Stimulated activated CD4-positive, alpha-beta T cell treated with anti-CD3 and anti-CD28 coated beads, Interleukin-12 subunit alpha, Interleukin-12 subunit beta, amount 100 ng/mL, for 48 hours (primary cell): ENCODE data around the gene QKI.
"Not testable (repeated sequence)": the region's sequence is repeated elsewhere in the genome, so short reads cannot be mapped to it uniquely, and the experiment has no call there.

Experiments
- DNase-seq, 3 donors: peaks; one replicate each; pipeline ENCODE4 v3.0.0-alpha.2; 2020; ENCODE audit warnings: low read depth in 2 of 3, low spot score in 1 of 3

The QKI gene

GRCh38 chr6:163414117-163414945 is at the start of gene QKI:
TSS of gene QKI (plus strand) at chr6:163414718. CDS start at chr6:163415194, 476 bp downstream.
- DNase-seq: peak; percentile 41 to 73 (median 63)

DNA sequence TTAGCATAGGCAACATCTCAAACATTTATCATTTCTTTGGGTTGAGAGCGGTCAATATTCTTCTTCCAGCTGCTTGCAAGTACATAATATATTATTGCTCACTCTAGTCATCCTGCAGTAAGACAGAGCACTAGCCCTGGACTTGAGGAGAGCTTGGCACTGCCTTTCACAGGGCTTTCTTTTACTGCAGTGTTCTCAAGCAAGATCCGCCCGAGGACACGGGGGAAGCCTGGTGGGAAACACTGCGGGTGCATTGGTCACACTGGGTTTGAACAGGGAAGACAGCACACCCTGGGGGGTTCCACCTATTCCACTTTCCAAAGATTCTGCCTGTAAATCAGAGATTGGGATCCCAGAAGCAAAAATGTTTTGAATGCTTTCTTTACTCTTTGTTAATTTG is 48.2 kb upstream of the QKI start:
- DNase-seq: no peak

DNA sequence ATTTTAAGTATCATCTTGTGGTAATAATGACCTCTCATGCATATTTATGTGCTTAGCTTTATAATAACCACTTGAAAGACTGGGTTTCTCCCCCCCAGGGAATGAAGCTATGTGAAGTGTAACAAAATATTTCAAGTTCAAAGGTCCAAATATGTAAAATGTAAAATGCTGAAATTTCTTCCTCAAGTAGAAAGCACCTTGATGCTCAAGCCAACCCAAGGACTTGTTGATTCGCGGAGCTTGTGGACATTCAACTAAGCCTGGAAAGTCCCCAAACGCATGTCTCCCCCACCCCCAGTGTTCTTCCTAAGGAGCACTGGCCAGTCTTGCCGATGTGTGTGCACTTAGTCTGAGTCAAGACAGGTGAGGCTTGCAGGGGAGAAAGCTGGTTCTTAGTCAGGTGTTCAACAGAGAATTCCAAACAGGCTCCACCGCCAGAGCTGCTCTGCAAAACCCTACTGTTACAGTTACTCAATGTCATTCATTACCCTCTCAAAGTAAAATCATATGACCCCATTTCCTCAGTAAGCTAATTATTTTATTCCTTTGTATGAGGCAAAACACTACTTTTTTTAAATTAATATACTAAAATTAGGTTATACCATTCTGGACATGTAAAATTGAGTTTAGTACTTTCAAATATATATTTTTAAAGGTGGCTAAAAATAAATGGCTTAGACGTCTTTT is 46.9 kb upstream of the QKI start:
- no peak for DNase-seq

- no peak for DNase-seq
Observed at GRCh38 chr6:163369141-163369540, 45.4 kb upstream of the QKI start.

DNA sequence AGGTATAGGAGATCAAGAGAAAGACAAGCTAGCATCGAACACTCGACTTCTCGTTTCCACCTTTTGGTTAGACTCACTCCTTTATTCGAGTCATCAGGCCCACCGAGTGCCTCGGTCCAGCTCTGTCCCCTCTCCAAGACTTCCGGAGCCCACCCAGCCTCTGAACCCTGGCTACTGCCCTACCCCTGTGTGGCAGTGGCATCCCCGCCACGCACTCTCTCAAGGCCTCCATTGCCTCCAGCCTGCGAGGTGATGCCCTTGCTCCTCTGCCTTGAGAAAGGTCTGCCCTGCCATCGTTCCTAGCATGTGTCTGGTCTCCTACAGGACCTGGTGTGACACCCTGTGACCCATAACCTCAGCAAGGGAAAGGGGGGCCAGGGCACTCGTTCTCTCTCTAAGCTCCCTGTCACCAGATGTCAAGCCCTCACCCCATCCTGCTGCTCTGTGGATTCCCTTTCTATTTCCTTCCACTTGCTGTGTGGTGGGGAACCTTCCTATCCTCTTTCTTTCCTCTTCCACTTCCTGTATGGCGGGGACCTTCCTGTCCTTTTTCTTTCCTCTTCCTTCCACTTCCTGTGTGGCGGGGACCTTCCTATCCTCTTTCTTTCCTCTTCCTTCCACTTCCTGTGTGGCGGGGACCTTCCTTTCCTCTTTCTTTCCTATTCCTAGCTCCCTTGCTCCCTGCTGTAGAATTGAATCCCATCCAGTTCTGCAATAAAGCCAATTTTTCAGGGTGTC is 44.7 kb upstream of the QKI start:
- DNase-seq: no peak

DNA sequence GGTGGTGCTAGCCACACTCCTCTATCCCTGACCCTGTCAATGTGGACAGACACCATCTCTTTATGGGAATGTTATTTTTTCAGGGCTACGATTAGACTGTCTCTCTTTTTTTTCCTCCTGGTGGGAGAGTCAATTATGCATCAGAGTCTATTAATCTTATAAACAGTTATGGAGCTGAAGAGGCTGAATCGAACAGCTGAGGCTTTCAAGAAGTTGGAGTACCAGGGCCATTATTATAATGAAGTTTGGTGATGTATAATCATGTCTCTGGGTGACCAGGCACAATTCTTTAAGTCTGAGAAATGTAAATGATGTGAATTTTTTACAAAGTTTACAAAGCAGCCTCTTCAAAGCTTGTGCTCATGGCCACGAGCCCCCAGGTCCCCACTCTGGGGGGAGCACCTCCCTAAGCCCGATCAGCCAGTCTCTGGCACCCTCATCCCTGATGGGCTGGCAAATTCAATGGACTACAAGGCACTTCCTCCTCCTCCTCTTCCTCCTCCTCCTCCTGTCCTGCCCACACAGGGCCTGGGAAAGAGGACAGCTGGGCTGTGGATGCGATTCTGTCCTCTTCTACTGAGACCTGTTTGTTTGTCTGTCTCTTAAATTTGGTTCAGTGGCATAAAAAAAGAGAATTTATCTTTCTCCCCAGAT is 43.9 kb upstream of the QKI start:
- no peak for DNase-seq

- DNase-seq: no peak
Observed at GRCh38 chr6:163371129-163371528, 43.4 kb upstream of the QKI start.

GRCh38 chr6:163373240-163373639 is 41.3 kb upstream of the QKI start:
- no peak for DNase-seq

DNA sequence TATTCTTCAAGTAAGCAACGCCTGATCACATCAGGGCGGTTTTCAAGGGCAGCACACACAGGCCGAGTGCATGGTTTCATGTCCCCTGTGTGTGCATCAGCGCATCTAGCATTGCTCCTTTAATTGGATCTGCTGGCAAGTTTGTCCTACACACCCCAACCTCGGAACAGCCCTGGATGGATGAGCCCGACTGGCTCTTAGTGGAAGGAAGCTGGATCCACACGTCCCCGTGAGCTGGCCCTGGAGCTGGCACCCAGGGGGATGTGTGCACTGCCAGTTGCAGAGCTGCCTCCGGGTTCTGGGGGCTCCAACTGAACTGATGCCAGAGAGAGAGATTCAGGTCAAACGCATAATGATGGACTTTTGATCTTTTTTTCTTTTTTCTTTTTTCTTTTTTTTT is 39.2 kb upstream of the QKI start:
- no peak for DNase-seq

DNA sequence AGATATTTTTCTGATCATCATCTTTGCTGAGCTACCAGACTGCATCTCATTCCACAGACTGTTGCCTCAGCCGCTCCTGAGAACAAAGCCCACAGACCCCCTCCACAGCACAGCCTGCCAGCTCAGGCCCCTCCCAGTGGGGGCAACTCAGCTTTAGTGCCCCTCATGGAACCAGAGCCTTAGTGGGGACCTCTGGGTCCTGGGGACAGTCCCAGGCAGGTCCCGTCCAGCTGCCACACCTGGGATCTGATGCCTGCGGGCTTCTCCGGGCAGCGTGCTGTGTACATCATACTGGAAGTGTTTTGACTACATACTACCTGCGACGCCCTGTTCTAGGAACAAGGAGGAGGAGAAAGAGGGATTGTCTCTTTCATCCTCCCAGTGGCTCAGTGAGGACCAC is 38.3 kb upstream of the QKI start:
- DNase-seq: no peak

DNA sequence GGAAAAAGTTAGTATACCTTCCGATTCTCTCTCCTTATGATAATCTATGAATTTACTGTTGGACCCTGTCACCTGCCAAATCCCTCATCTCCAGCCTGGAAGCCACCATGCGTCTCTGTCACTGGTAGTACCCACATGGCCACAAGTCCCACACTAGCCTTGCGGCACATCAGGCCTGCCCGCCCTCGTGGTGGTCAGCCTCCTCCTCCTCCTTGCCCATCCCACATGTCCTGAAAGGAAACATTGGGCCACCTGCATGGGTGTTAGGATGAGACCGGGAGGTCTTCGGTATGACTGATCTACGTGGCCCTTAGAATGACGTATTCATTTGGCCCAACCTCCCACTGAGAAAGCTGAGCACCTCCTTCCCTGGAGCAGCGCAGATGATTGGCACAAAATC is 37.0 kb upstream of the QKI start:
- no peak for DNase-seq

DNA sequence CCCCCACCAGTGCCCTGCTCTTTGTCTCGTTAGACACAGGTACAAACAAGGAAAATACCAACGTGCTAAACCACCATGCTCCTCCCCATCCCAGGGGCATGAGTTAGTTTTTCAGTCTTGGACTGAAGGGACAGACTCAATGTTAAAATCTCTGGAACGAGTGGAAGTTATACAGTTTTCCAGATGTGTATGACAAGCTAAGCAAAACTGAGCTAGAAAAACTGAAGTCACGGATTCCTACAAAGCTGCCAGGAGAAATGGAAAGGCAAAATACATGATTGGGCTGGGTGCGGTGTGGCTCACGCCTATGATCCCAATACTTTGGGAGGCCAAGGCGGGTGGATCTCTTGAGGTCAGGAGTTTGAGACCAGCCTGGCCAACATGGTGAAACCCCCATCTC is 34.3 kb upstream of the QKI start:
- no peak for DNase-seq

- no peak for DNase-seq
Observed at GRCh38 chr6:163381118-163381756, 33.3 kb upstream of the QKI start.

- not testable (repeated sequence) for DNase-seq
Observed at GRCh38 chr6:163383396-163383795, 31.1 kb upstream of the QKI start.

DNA sequence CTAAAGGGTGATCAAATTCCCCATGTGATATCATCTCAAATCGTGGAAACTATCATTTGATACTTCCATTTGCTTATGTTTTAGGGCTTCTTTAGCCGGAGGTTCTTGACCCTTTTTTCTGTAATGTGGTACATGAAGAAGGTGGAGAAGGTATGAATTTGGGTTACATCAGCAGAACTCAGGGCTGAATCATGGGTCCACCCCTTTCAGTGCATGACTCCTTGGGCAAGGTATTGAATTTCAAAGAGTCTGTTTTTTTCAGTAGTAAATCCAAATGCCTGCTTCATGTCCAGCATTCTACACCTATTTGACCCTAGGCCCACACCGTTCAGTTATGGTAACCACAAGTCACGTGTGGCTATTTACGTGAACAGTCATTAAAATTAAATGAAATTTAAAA is 30.6 kb upstream of the QKI start:
- no peak for DNase-seq

DNA sequence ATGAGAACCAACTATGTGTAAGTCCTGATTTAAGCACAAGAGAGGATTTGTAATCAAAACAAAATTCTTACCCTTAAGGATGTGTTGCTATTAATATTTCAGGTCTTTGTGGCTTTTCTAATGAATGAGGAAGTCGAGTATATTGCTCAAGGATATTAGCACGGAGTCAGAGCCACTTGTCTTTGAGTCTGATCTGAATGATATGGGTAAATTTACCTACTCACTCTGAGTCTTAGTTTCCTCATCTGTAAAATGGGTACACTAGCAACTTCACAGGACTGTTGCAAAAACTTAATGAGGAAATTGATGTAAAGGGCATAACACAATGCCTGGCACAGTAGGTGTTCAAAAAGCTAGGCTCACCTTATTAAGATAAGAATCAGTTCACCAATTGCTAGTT is 30.0 kb upstream of the QKI start:
- DNase-seq: no peak

DNA sequence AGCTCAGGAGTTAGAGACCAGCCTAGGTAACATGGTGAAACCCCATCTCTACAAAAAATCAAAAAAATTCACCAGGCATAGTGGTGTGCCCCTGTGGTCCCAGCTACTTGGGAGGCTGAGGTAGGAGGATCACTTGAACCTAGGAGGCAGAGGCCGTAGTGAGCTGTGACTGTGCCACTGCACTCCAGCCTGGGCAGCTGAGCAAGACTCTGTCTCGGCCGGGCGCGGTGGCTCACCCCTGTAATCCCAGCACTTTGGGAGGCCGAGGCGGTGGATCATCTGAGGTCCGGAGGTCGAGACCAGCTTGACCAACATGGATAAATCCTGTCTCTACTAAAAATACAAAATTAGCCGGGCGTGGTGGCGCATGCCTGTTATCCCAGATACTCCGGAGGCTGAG is 29.0 kb upstream of the QKI start:
- DNase-seq: not testable (repeated sequence)

GRCh38 chr6:163386329-163386908 is 28.1 kb upstream of the QKI start:
- no peak for DNase-seq

DNA sequence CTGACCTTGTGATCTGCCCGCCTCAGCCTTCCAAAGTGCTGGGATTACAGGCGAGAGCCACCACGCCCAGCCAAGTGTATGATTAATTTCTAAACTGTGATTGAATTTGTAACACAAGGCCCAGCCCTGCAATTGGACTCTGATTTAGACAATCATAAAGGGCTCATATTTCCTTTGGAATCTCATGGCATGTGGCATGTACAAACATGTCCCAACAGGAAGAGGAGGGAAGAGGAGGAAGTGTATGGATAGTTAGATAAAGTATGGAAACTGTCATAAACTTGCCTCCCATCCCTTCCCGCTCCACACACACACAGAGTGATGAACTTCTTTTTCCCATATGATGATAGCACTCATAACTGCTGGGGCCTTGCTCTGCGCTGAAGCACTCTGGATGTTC is 27.2 kb upstream of the QKI start:
- no peak for DNase-seq

DNA sequence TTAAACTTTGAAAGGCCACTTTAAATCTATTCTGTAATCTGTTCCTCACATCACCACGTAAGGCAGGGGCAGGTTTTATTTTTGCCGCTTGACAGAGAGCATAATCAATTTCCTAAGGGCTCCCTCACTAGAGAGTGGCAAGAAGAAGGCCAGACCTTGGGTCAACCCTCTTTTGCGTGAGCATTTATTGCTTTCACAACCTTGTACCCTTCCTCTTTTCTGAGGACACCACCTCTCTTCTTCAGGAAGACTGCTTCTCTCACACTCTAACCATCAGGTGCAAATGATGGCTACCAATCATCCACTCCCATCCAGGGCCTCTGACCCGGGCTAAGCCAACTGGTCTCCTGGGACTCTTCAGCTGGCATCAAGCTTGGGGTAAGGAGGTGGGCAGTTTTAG is 25.2 kb upstream of the QKI start:
- no peak for DNase-seq

DNA sequence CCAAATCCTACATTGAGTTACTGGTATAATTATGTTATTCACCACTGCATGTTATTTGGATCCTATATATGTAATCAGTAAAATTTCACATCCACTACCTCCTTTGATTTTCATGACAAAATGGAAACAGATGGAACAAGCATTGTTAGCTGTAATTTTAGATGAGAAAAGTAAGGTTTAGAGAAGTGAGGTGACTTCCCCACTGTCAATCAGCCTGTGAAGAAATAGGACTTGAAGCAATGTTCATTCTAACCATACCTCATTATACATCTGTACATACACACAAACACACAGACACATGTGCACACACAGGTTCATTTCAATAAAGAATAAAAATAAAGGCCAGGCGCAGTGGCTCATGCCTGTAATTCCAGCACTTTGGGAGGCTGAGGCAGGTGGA is 23.7 kb upstream of the QKI start:
- DNase-seq: no peak
